GM19193 (cell line): ENCODE measurements around the gene MACROD1.

ENCODE experiments used
- POLR2A ChIP-seq: IDR thresholded peaks from 4 replicates; pipeline ENCODE4 v1.6.1; 2011; ENCODE audit not compliant: insufficient read depth, insufficient read length; ENCODE audit errors: extremely low read depth

The MACROD1 gene

DNA sequence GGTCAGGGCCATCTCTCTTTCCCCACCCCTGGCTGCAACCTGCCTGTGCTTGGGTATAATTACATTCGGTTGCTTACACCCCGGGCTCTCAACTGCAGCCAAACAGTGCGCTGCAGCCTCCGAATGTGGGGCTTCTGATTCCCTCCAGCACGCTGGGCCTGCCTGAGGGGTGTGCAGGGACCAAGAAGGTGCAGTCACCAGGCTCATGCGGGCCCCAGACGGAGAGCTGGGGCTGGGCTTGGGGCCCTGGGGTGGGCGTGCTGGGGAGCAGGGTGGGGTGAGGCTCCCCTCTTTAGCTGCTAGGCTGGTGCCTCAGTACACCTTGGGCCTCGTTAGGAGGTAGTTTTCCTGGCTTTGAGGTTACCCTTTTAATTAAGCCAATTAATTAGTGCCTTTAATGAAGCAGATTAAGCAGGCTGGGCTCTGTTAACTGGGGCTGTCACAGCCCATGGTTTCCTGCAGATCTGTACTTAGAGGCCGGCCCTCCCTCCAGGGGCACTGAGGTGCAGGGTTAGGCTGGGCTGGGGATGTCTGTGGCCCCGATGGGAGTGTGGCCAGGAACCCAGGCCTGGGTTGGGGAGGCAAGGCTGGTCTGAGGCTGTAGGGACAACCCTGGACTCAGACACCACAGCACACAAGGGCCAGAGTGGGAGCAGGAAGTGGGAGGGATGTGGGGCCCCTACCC lies 112.8 kb downstream of the MACROD1 start:
- TF ChIP-seq POLR2A, result no peak

DNA sequence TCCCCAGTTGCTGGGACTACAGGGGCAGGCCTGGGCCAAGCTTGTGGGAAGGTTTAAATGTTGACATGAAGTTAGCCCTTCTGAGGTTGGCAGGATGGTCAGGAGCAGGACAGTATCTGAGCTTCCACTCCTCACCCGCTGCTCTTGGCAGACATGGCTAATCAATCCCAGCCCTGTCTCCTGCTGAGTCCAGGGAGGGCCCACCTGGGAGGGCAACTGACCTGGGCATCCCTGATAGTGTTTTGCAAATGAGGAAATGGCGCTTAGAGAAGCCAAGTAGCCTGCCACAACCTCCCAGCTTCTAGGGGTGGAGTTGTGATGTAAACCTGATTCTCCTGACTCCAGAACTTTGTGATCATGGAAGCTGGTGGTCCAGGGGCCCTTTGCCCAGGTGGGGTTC lies 113.5 kb downstream of the MACROD1 start:
- TF ChIP-seq POLR2A, result no peak

DNA sequence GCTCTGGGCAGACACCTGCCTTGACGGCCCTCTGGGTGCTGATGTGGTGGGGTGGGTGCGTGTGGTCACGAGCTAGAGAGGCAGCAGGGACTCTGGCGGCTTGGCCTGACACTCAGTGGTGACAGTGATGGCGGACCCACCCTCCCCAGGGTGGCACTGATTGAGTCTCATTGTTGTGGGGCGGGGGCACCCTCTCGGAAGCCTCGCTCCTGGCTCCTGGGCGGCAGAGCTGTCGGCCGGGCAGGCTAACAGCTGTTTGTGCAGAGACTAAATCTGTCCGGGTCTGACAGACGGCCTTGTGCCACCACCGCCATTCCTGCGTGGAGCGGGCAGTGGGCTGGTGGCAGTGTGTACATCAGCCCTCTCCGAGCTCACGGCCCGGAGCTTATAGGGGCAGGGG lies 114.6 kb downstream of the MACROD1 start:
- TF ChIP-seq POLR2A, result no peak

DNA sequence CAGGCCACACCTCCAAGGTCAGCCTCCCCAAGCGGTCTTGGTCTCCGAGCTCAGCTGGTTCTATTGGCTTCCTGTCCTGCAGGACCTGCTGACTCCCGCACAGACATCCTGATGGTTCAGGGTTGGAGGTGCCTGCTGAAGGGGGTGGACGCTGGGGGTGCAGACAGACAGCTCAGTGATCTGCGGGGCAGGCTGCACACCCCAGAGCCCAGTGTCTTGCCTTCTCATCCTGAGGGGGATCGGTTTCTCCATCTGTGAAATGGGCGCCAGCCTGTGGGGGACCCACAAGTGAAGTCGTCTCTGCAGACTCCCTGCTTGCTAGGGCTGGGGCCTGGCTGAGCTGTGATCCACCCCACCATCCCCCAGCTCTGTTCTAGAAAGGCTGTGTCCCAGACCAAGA lies 116.4 kb downstream of the MACROD1 start:
- no peak for TF ChIP-seq POLR2A

DNA sequence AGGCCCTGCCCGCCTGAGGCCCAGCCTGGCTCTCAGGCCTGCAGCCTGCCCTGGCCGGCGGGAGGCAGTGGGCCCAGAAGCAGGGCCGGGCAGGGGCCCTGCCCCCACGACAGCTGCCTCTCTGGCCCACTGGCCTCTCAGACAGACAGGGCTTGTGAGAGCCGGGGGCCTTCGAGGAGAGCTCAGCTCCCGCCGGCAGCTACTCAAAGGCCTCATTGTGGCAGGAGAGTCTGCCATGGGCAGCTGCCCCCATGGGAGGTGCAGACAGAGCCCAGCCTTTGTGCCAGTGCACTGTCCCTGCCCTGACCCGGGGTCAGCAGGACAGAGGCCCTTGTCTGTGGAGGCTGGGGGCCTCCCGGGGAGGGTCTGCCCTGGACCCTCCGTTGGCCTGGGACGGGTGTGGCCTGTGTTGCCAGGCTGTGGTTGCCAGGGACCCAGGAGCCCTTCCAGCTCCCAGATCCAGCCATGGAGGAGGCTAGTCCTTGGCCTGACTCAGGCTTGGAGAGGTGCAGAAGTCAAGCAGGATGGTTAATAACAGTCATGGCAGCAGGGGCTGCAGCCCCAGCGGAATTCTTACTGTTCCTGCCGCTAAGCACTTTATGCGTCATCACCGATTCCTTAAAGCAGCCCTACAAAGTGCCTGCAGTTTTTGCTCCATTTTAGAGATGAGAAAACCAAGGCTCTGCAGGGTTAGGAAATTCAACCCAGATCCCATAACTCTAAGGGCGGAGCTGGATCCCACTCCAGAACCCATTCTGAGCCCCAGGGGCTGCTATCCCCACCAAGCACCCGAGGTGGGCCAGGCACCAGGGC lies 117.7 kb downstream of the MACROD1 start:
- no peak for TF ChIP-seq POLR2A

DNA sequence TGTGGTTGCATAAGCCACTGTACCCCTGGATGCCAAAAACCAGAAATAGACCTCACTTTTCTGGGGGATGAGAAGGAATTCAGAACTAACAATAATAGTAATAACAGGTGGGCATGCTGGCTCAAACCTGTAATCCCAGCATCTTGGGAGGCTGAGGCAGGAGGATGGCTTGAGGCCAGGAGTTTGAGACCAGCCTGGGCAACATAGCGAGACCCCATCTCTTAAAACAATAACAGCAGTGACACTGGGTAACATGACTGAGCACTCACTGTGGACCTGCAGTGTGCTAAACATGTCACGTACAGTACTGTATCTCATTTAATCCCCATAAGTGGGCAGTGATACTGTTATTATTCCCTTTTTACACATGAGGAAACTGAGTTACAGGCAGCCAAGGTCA lies 120.2 kb downstream of the MACROD1 start:
- TF ChIP-seq POLR2A, result no peak

DNA sequence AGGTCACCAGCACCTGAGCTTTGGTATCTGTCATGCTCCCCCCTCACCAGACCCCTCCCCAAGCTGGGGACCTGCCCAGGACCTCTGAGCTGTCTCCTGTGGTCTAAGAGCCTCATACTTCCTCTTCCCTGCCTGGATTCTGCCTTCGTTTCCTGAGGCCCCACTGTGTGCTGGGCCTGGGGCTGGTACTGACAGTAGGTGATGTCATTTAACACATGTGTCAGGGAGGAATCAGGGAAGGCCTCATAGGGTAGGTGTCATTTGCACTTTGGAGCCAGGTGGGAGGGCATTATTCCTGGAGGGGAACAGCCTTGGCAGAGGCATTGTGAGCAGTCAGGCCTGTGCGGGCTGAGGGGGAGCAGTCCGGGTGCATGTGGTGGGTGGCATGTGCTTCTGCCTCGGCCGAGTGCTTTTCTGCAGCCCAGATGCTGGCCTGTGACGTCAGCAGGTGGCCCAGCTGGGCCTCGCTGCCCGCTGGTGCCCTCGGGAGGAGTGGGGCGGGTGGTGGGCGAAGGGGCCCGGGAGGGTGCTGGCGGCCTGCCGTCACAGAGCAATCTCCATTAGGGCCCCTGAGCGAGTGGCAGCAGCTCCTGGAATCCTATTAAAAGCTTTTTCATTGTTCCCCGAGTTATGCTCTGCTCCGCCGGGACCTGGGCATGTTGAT lies 121.1 kb downstream of the MACROD1 start:
- TF ChIP-seq POLR2A, result no peak

DNA sequence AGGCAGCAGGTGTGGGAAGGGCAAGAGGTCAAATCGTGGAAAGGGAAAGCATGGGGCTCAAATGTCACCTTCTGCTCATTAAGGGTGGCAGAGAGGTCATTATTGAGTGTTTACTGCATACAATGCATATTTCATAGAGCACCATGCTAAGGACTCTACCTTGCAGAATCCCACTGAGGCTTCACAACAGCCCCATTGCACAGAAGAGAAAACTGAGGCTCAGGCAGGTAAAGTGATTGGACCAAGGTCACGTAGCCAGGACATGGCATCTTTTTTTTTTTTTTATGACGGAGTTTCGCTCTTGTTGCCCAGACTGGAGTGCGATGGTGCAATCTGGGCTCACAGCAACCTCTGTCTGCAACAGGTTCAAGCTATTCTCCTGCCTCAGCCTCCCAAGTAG lies 122.4 kb downstream of the MACROD1 start:
- no peak for TF ChIP-seq POLR2A

DNA sequence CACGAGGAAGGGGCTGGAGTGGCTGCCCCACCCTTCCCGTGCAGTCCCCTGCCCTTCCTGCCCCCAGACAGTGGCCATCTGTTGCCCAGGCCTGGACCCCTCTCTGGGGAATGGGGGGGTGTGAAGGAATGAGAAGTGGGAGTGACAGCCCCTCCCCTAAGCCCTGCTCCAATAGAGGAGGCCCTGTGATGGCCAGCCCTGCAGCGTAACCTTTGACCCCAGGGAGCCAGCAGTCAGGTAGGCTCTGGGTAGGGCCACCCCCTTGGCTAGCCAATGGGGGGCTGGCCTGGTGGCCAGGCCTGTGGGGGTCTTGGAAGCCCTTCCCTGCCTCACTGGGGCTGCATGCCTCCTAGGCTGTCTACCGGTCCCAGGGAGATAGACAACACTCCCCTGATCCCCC lies 123.6 kb downstream of the MACROD1 start:
- no peak for TF ChIP-seq POLR2A

DNA sequence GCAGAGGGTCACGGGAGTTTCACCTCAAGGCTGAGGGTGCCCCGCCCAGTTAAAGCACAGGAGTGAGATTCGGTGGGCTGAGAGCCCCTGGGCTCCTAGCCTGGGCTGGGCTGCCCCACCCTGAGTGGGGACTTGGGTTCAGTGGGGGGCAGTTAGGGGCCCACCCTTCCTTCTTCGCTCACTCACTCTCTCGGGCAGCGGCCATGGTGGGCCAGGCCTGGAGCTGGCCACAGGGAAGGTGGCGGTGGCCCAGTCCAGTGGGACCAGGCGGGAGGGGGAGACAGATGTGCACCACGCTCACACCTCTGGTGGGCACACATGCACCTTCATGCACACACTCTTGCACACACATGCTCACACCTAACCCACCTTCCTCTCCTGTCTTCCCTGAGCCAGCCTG lies 124.1 kb downstream of the MACROD1 start:
- TF ChIP-seq POLR2A, result no peak

DNA sequence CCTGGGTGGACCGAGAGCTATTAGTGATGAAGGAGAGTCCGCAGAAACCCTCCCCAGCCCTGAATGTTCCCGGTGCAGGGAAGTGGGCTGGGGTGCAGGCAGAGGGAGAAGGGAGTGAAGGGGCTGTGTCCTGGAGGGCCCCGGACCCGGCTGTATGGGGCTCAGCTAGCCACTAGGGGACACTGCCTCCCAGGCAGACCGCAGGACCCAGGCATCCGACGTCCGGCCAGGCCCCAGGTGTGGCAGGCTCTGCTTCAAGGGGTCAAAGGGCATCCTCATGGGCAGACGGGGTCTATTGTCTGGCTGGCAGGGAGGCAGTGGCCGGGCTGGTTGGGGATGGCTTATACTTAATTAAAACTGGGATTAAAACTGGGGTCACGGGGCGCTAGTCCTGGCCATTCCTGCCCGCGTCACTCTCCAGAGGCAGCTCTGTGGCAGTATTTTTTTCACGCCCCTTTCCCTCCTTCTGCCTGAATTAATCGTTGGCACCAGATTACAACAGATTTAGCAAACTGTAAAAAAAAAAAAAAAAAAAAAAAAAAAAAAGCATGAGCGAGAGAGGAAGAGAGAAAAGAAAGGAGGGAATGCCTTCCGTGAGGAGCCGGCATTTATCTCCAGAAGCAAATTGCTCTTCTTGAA lies 125.1 kb downstream of the MACROD1 start:
- TF ChIP-seq POLR2A, result no peak

DNA sequence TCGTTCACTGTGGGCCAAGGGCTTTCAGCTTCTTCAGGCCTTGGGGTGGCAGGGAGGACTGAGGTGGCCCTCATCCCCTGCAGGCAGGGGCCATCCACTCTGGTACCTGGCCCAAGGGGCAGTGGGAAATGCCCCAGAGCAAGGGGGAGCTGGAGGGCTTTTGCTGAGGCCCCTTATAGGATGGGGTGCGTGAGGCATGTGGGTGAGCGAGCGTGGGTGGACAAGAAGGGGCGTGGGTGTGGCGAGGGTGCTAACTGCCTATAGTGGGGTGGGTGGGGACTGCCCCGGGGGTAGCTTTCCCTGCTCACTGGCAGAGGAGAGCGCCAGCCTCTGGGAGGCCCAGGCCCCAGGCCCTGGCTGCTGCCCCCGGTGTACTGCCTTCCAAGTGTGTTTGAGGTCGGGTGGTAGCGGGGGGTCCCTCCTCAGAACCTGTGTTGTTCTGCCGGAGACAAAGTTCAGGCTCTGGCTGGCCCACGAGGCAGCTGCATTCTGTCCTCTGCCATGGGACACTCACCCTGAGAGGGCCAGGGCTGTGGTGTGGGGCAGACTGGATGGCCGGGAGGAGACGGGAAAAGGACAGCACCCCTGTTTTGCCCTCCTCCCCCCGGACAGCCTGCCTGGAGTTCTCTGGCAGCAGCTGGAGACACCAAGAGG lies 126.8 kb downstream of the MACROD1 start:
- TF ChIP-seq POLR2A, result no peak

DNA sequence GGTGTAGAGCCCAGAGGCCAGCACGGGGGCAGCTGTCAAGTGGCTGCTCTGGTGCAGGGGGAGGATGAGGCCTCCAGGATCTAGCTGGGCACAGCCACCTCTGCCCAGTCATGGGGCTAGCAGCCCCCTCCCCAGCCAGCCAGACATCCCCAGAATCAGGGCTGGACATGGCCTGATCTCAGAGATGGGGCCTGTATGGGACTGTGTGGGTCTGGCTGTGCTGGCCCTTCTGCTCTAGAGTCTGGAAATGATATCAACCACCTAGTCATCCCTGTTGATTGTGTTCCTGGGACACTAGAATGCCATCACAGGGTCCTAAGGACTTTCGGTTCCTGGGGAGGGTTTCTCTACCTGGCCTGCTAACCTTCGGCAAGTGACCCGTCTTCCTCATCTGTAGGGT lies 127.4 kb downstream of the MACROD1 start:
- TF ChIP-seq POLR2A, result no peak

DNA sequence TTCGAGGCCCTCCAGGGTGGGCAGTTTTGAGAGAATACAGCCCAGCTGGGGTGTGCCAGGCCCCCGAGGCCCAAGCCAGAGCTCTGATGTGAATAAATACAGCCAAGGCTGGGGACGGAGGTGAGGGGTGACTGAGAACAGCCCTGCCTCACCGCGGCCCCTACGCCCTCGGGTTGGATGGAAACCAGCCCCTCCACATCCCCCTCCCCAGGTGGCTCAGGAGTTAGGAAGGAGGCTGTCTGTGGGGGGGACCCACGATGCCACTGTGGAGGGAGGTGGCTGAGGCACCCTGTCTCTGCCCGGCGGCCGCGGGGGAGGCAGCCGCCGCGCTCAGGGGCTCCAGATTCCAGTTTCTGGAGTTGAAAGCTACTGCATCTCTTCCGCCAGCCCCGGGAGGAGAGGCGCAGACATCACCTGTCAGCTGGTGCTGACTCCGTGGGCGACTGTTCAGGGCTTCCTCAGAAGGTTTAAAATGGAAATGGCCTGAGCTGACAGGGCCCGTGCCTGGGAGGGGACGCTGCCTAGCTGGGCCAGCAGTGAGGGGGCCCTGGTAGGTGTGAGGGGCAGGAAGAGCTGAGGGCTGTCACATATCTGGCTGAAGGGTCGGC lies 128.8 kb downstream of the MACROD1 start:
- no peak for TF ChIP-seq POLR2A
